Measurements from ENCODE around the gene OSBPL2. TPM values are rescaled to one million over a fixed set of nuclear protein-coding genes. Genes with fewer than 3 reads are reported as not detected.

The OSBPL2 gene
- total RNA-seq, 1 donor = 21.1 TPM

- no peak for DNase-seq (ENCODE audit: low read depth)
- no peak overlapping the region for H3K4me3 ChIP-seq (ENCODE audit: low read depth, low read length)
- TF ChIP-seq CTCF (IDR thresholded peaks at IDR 0.05; ENCODE audit: insufficient read depth, low read length) = no peak
These were observed 27.0 kb downstream of the OSBPL2 start for GRCh38 chr20:62265365-62265764.

GRCh38 chr20:62266340-62266739 lies 28.0 kb downstream of the OSBPL2 start:
- no peak for DNase-seq (ENCODE audit: low read depth)
- TF ChIP-seq CTCF (IDR thresholded peaks at IDR 0.05; ENCODE audit: insufficient read depth, low read length) = no peak

GRCh38 chr20:62266851-62267250 lies 28.5 kb downstream of the OSBPL2 start:
- H3K4me3 ChIP-seq (ENCODE audit: low read depth, low read length) = no peak overlapping the region
- no peak for TF ChIP-seq CTCF (IDR thresholded peaks at IDR 0.05; ENCODE audit: insufficient read depth, low read length)
- no peak for DNase-seq (ENCODE audit: low read depth)

More at GRCh38 chr20:62266340-62266739, 28.0 kb downstream of the OSBPL2 start:
- no peak overlapping the region for H3K4me3 ChIP-seq (ENCODE audit: low read depth, low read length)

- H3K4me3 ChIP-seq (ENCODE audit: low read depth, low read length) = no peak overlapping the region
- TF ChIP-seq CTCF (IDR thresholded peaks at IDR 0.05; ENCODE audit: insufficient read depth, low read length) = no peak
- DNase-seq (ENCODE audit: low read depth) = no peak
These were observed 29.2 kb downstream of the OSBPL2 start for GRCh38 chr20:62267543-62267942.

GRCh38 chr20:62268228-62268900 lies 30.0 kb downstream of the OSBPL2 start:
- H3K4me3 ChIP-seq (ENCODE audit: low read depth, low read length) = no peak overlapping the region
- TF ChIP-seq CTCF (IDR thresholded peaks at IDR 0.05; ENCODE audit: insufficient read depth, low read length) = no peak
- DNase-seq (ENCODE audit: low read depth) = no peak

GRCh38 chr20:62269378-62269777 lies 31.1 kb downstream of the OSBPL2 start:
- no peak for DNase-seq (ENCODE audit: low read depth)
- no peak for TF ChIP-seq CTCF (IDR thresholded peaks at IDR 0.05; ENCODE audit: insufficient read depth, low read length)
- no peak overlapping the region for H3K4me3 ChIP-seq (ENCODE audit: low read depth, low read length)

GRCh38 chr20:62269871-62270270 lies 31.6 kb downstream of the OSBPL2 start:
- no peak for TF ChIP-seq CTCF (IDR thresholded peaks at IDR 0.05; ENCODE audit: insufficient read depth, low read length)
- DNase-seq (ENCODE audit: low read depth) = no peak

More at GRCh38 chr20:62269871-62270270, 31.6 kb downstream of the OSBPL2 start:
- H3K4me3 ChIP-seq (ENCODE audit: low read depth, low read length) = no peak overlapping the region
